GM23338 (cell line): ENCODE data around the gene FUT3. TPM values are rescaled to one million over a fixed set of nuclear protein-coding genes. Genes with fewer than 3 reads are reported as not detected.

Experiments
- ATAC-seq: fragments of 200-7000 bp; cut with Tn5 transposase; 3 replicates; pipeline ENCODE4 v1.9.1; 2020
- DNase-seq: peaks from one replicate; pipeline ENCODE4 v3.0.0-alpha.2; 2015; ENCODE audit warnings: low spot score
- H2AFZ ChIP-seq: fragments of 200-600 bp; sonication (generic); 2 replicates; pipeline ENCODE4 v1.8.0; 2016; ENCODE audit warnings: antibody characterized with exemption, mild to moderate bottlenecking, moderate library complexity
- H3F3A ChIP-seq: fragments of 200-600 bp; sonication (generic); replicated peaks from 2 replicates; pipeline ENCODE4 v1.8.0; 2017; ENCODE audit warnings: antibody characterized with exemption, mixed run types, low read depth
- H3K27ac ChIP-seq: fragments of 200-600 bp; sonication (generic); 2 replicates; pipeline ENCODE4 v1.6.1; 2016; ENCODE audit warnings: low read depth
- H3K27me3 ChIP-seq: fragments of 200-600 bp; sonication (generic); 2 replicates; pipeline ENCODE4 v1.8.0; 2016; ENCODE audit warnings: mild to moderate bottlenecking, mixed run types, moderate library complexity; ENCODE audit not compliant: insufficient read depth
- H3K36me3 ChIP-seq: fragments of 200-600 bp; sonication (generic); 2 replicates; pipeline ENCODE4 v1.8.0; 2016; ENCODE audit warnings: mild to moderate bottlenecking; ENCODE audit not compliant: insufficient read depth
- H3K4me1 ChIP-seq: fragments of 200-600 bp; sonication (generic); 2 replicates; pipeline ENCODE4 v1.8.0; 2016; ENCODE audit warnings: mild to moderate bottlenecking, moderate library complexity; ENCODE audit not compliant: insufficient read depth
- H3K4me2 ChIP-seq: fragments of 200-600 bp; sonication (generic); 2 replicates; pipeline ENCODE4 v1.7.1; 2017; ENCODE audit warnings: mixed run types
- H3K4me3 ChIP-seq: fragments of 200-600 bp; sonication (generic); 2 replicates; pipeline ENCODE4 v1.6.1; 2016; ENCODE audit warnings: mixed run types
- H3K79me2 ChIP-seq: fragments of 200-600 bp; sonication (generic); replicated peaks from 2 replicates; pipeline ENCODE4 v1.8.0; 2017; ENCODE audit warnings: mild to moderate bottlenecking; ENCODE audit not compliant: insufficient read depth
- H3K9me2 ChIP-seq: fragments of 200-600 bp; sonication (generic); 2 replicates; pipeline ENCODE4 v1.8.0; 2017; ENCODE audit not compliant: insufficient read depth
- H4K20me1 ChIP-seq: fragments of 200-600 bp; sonication (generic); replicated peaks from 2 replicates; pipeline ENCODE4 v1.8.0; 2017; ENCODE audit warnings: mild to moderate bottlenecking; ENCODE audit not compliant: insufficient read depth
- H3K27ac Mint-ChIP-seq: 2 replicates; pipeline ENCODE4 v1.8.0; 2020; ENCODE audit warnings: inconsistent platforms, mild to moderate bottlenecking, moderate library complexity, mixed read lengths
- H3K27me3 Mint-ChIP-seq: 3 replicates; pipeline ENCODE4 v1.8.0; 2022; ENCODE audit warnings: low read depth, mild to moderate bottlenecking, moderate library complexity, mixed read lengths, inconsistent platforms; ENCODE audit not compliant: insufficient read depth, poor library complexity
- H3K36me3 Mint-ChIP-seq: 3 replicates; pipeline ENCODE4 v1.8.0; 2021; ENCODE audit warnings: low read depth, mild to moderate bottlenecking, inconsistent platforms, moderate library complexity, mixed read lengths
- H3K4me1 Mint-ChIP-seq: 3 replicates; pipeline ENCODE4 v1.8.0; 2020; ENCODE audit warnings: mild to moderate bottlenecking, inconsistent platforms, mixed read lengths
- H3K4me3 Mint-ChIP-seq: 3 replicates; pipeline ENCODE4 v1.8.0; 2021; ENCODE audit warnings: moderate library complexity, mild to moderate bottlenecking, inconsistent platforms, mixed read lengths
- H3K9me3 Mint-ChIP-seq: 3 replicates; pipeline ENCODE4 v1.8.0; 2020; ENCODE audit warnings: moderate library complexity, mild to moderate bottlenecking, inconsistent platforms, mixed read lengths
- CREB1 ChIP-seq: fragments of 250-450 bp; sonication (Bioruptor Pico); IDR thresholded peaks from 2 replicates; pipeline ENCODE4 v1.5.0; 2020; ENCODE audit warnings: low read depth, mild to moderate bottlenecking, moderate library complexity
- CTCF ChIP-seq, 2 experiments: fragments of 200-600 bp in 1 of 2; sonication (generic) in 1 of 2; conservative IDR thresholded peaks; 2 replicates each; pipeline versions ENCODE4 v1.5.1 to v1.6.1; 2016 to 2017; ENCODE audit warnings: antibody characterized with exemption in 2 of 2, low read depth in 2 of 2, mild to moderate bottlenecking in 2 of 2, moderate library complexity in 1 of 2
- EZH2 ChIP-seq: fragments of 200-600 bp; sonication (generic); IDR thresholded peaks from one replicate; pipeline ENCODE4 v1.8.0; 2017; ENCODE audit warnings: antibody characterized with exemption, mild to moderate bottlenecking, low read depth; ENCODE audit not compliant: unreplicated experiment
- EZH2phosphoT487 ChIP-seq: fragments of 200-600 bp; sonication (generic); IDR thresholded peaks from one replicate; pipeline ENCODE4 v1.8.1; 2018; ENCODE audit warnings: antibody characterized with exemption; ENCODE audit not compliant: unreplicated experiment
- NANOG ChIP-seq: IDR thresholded peaks from 2 replicates; pipeline ENCODE4 v1.6.1; 2016; ENCODE audit warnings: antibody characterized with exemption, borderline replicate concordance
- POLR2AphosphoS5 ChIP-seq: IDR thresholded peaks from 2 replicates; pipeline ENCODE4 v1.6.1; 2016; ENCODE audit warnings: antibody characterized with exemption, low read depth
- REST ChIP-seq: IDR thresholded peaks from one replicate; pipeline ENCODE4 v1.6.1; 2018; ENCODE audit warnings: antibody characterized with exemption; ENCODE audit not compliant: unreplicated experiment
- ZNF114 ChIP-seq: fragments of 250-450 bp; sonication (Bioruptor Pico); IDR thresholded peaks from 2 replicates; pipeline ENCODE4 v1.5.0; 2020; ENCODE audit warnings: mild to moderate bottlenecking, moderate library complexity
- polyA plus RNA-seq: library from polyadenylated mRNA; unstranded; fragments of >200 nt; fragmentation: Nextera tagmentation; extraction: Ambion mirVana; gene quantifications from 2 replicates; pipeline ENCODE4 v1.2.1, GENCODE V29; 2016
- total RNA-seq: library from RNA; depleted of rRNA; stranded (reverse); fragments of >200 nt; shearing (Covaris generic); gene quantifications from 2 replicates; pipeline ENCODE4 v1.2.3, GENCODE V29; 2014

The FUT3 gene
- total and polyA plus RNA-seq, 2 experiments from 2014 or later: 0.45 TPM; not detected in 1

DNA sequence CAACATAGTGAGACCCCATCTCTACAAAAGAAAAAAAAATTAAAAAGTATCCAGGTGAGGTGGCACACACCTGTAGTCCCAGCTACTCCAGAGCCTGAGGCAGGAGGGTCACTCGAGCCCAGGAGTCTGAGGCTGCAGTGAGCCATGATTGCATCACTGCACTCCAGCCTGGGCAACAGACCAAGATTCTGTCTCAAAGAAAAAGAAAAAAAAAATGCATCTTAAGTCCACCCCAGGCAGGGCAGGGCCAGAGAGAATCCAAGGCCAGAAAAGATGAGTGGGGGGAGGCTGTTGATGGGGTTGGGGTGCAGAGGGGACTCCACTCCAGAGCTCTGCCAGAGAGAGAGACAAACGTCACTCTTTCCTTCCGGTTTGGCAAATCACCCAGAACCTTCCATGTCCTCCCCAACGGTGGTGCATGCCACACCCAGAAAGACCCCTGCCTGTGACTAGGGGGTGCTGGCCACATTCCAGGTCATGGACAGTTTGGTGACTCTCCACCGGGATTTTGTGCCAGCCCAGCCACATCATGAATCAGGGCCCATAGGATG, 431 bp downstream of the FUT3 start:
- Histone ChIP-seq H4K20me1 (no peaks in the 10 kb centered on the region), H3K79me2 (no peaks in the 10 kb centered on the region), H2AFZ (no peak overlapping the region; the same call in 1 of the 2 replicates), H3F3A (no peaks in the 10 kb centered on the region), H3K27ac (no peak overlapping the region), H3K4me3 (no peak overlapping the region), H3K4me2 (no peak overlapping the region), H3K4me1 (no peaks in the 10 kb centered on the region), H3K36me3 (no peaks in the 10 kb centered on the region), H3K27me3 (no peaks in the 10 kb centered on the region), H3K9me2 (no peaks in the 10 kb centered on the region)
- peaks cover 8% of the 10 kb centered on the region for H3K27me3 Mint-ChIP-seq
- 0 out of 3 replicates have a peak, but pooled peaks cover 6% of the 10 kb centered on the region for H3K9me3 Mint-ChIP-seq
- no peaks in the 10 kb centered on the region for H3K4me1 Mint-ChIP-seq
- no peak for TF ChIP-seq CTCF (conservative IDR thresholded peaks at IDR 0.05; ENCODE audit: low read depth in 2 of 2)
- TF ChIP-seq EZH2phosphoT487: no peak
- TF ChIP-seq ZNF114 (CRISPR knock-in tag): no peak
- no peak for TF ChIP-seq NANOG
- H3K36me3 Mint-ChIP-seq: no peaks in the 10 kb centered on the region
- no peak overlapping the region for H3K27ac Mint-ChIP-seq
- ATAC-seq (no peak), DNase-seq (no peak)
- H3K4me3 Mint-ChIP-seq: no peak overlapping the region

DNA sequence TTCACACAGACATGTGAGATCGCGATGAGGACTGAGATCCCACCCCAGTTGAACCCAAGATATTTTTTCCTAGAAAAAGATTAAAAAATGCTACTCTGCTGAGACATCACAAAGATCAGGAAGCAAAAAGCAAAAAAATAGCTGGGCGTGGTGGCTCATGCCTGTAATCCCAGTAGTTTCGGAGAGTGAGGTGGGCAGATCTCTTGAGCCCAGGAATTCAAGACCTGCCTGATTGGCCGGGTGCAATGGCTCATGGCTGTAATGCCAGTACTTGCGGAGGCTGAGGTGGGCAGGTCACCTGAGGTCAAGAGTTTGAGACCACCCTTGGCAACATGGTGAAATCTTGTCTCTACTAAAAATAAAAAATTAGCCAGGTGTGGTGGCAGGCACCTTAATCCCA, 1.1 kb downstream of the FUT3 start:
- H3K9me3 Mint-ChIP-seq: 0 out of 3 replicates have a peak, but pooled peaks cover 6% of the 10 kb centered on the region
- H3K4me3 Mint-ChIP-seq: no peak overlapping the region
- H3F3A ChIP-seq: no peaks in the 10 kb centered on the region
- no peak overlapping the region for H3K27ac Mint-ChIP-seq
- H3K4me1 ChIP-seq: no peaks in the 10 kb centered on the region
- no peaks in the 10 kb centered on the region for H4K20me1 ChIP-seq
- H3K36me3 Mint-ChIP-seq: no peaks in the 10 kb centered on the region
- no peaks in the 10 kb centered on the region for H3K4me1 Mint-ChIP-seq
- no peak overlapping the region for H3K27ac ChIP-seq
- no peak overlapping the region for H3K4me3 ChIP-seq
- ATAC-seq: no peak
- peaks cover 8% of the 10 kb centered on the region for H3K27me3 Mint-ChIP-seq
- H3K9me2 ChIP-seq: no peaks in the 10 kb centered on the region
- H3K4me2 ChIP-seq: no peak overlapping the region
- DNase-seq: no peak
- H3K79me2 ChIP-seq: no peaks in the 10 kb centered on the region
- H2AFZ ChIP-seq: no peak overlapping the region
- H3K36me3 ChIP-seq: no peaks in the 10 kb centered on the region
- H3K27me3 ChIP-seq: no peaks in the 10 kb centered on the region
- TF ChIP-seq POLR2AphosphoS5 (no peak), EZH2 (no peak), REST (no peak), CREB1 (no peak), CTCF (conservative IDR thresholded peaks at IDR 0.05; ENCODE audit: low read depth in 2 of 2) (no peak), NANOG (no peak)
